ELF-1 (cell line): Measurements from ENCODE around the gene COMT.
A peak's percentile ranks its signal among the peaks of the same experiment; 100 is the strongest.

Experiments used
- DNase-seq: peaks from one replicate; pipeline ENCODE4 v3.0.0-alpha.2; 2016; ENCODE audit warnings: low read depth, low spot score

COMT gene

DNA sequence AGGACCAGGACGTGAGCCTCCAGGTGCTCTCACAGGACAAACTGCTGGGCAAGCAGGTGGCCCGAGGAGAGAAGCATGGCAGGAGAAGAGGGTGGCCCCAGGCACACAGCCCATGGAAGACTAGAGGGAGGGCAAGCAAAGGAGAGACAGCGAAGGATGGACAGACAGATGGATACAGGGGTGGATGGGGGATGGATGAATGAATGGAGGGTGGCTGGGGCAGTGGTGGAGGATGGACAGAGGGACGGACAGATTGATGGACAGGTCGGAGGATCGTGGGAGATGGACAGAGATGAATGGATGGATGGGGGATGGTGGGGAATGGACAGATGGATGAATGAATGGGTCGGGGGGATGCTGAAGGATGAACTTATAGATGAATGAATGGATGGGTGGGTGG, 52.4 kb downstream of the COMT start:
- DNase-seq = no peak

DNA sequence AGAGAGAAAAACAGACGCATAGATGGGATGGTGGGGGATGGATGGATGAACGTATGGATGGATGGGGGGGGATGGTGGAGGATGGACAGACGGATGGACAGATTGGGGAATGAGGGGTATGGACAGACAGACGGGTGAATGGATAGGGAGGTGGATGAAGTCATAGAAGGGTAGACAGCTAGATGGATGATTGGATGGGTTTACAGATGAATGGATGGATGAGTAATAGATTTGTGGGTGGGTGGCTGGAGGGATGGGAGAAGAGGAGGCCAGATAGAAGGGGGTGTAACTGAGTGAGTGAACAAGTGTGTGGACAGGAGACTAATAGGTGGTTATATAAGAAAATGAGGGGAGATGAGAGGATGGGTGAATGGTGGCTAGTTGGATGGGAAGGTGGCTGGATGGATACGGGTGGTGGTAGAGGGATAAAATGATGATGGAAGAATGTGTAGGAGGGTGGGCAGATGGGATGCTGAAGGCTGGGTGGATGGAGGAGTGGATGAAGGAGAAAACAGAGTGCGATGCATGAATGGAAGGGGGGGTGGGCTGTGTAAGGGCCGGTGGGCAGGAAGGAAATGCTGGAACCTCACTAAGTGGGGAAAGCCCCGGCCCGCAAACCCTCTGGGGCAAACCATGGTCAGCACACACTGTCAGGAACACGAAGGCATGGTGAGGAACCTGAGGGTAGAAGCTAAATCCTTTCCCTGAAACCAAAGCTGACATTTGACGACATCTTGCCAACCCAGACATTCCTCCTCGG, 53.5 kb downstream of the COMT start:
- no peak for DNase-seq

DNA sequence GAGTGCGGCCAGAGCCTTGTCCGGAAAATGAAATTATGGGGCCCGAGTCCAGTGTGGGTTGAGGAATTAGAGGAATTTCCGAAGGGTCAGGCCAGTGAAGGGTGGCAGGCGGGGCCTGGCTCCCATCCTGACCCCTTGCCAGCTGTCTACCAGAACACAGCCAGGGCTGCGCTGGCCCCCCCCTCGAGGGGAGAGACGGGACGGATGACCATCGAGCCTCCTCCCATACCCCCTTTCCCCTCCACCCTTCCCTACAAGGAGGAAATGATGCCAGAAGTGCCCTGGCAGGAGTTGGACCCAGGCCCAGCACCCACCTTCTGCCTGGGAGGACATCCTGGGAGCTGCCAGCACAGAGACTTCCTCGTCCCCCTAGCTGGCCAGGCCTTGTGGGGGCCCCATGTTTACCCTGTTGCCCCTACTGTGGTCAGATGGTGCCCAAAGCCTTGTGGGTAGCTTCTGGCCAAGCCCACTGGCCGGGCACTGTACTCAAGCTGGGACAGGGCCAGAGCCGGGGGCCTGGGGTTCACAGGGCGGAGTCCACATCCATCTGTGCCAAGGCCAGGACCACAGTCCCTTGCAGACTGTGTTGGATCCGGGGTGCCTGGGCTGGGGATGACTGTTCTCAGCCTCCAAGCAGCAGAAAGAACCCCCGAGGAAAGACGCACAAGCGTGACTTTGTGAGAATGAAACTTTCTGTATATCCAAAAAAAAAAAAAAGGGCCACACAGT, 54.2 kb downstream of the COMT start:
- DNase-seq = no peak

DNA sequence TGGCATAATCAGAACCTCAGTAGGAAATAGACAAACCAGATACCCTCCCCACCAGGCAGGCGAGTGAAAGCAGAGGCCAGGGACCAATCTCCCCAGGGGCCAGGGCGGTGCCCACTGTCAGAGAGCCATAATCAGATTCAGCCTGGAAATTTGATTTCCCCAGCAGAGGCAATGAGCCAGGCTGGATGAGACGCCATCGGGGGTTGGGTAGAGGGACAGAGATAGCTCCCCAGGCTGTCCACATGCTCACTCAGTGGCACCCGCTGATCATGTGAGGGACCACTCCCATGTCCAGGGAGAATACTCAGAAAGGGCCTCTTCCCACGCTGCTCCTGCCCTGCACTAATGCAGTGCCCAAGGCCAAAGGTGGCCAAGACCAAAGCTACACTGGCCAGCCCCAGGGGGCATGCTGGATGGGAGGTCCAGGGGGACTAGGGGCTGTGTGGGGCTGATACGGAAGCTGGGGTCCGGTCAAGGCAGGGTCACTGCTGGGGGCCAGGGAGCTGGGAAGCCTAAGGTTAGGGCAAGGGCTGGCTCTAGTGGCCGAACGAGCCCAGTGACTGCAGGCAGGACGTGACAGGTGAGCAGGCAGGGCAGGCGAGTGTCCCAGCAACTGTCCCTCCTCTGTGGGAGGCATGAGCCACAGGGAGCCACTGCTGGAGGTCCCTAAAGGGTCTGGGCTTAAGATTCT, 55.3 kb downstream of the COMT start:
- DNase-seq = no peak

DNA sequence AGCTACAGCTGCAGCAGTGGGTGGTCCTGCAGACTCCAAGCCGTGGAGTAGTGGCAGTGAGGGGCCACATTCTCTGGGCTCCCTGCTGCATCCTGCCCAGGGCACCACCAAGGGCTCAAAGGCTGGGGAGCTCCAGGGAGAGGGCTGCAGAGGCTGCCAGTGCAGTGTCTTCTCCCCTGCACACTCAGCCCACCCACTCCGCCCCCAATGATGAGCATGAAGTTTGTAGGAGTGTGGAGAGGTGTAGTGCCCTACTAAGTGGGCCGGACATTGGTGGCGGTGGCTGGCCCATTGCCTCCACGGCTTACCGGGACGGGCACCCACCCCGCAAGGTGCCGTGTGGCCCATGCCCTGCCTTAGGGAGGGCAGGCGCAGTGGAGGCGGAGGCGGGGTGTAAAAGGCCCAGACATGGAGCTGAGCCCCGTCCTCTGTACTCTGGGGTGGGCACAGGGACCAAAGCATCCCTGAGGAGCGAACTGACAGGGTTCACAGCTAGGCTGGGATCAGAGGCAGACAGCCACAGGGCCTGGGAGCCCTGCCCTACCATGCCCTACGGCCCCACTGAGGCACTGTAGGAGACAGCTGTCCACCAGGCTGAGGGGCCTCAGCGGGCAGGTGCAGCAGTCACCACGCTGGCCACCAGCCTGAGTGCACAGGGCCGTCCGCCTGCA, 56.1 kb downstream of the COMT start:
- no peak for DNase-seq

DNA sequence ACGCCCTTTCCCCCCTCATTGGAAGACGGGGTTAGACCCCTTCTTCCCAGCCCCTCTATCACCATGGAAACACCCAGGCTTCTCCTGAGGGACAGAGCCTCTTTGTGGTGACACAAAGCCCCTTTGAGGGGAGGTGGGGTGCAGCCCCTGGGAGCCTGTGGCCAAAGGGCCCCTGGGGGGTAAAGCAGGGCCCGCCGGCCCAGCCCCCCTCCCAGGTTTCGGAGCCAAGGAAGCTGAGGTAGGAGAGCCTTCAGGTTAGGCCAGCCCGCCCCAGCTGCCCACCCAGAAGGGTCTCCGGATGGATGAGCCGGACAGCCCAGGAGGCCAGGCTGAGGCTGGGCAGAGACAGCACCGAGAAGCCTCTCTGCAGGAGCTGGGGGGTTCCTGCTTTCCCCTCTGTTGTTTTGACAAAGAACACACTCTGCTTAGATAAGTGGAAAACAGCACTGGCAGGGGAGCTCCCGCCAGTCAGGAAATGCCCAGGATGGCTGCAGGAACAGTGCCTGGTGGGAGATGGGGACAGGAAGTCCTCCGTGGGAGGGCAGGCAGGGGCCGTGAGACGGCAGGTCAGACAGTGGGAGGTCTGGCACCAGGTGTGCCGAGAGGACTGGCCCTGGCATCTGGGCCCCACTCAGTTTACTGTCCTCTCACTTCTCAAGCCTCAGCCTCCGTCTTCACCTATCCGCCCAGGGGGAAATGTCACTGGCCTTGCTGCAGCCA, 56.8 kb downstream of the COMT start:
- DNase-seq = no peak

DNA sequence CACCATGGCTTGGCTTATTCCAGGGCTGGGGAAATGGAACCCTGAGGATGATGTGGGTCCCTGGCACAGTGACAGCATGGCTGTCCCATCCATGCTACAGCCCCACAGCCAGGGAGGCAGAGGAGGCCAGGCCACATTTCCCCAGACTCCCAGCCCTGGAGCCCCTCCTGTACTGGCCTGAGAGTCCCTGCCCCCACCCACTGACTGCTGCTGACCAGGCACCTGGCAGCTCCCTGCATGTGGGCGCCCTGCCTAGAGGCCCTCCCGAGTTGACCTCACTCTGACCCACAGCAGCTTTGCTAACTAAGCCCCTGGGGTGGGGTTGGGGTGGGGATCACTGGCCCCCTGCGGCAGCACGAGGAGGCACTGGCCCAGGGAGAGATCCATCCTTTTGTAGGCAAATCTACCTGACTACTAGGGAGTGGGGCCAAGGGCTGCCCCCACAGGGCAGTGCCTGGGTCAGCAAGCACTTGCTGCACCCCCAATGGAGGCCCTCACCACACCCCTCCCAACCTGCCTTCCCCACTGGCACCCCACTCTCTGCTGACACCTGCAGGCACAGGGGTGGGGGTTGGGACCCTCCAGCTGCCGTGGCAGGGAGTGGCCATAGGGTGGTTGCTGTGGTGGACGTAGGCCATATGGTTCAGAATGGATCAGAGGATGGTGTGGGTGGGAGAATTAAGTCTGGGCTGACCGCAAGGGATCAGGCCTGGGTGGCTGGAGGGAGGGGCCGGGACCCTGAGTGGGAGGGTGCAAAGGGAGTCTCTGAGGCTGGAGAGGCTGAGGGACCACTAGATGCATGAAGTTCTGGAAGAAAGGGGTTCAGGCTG, 57.6 kb downstream of the COMT start:
- DNase-seq = no peak

DNA sequence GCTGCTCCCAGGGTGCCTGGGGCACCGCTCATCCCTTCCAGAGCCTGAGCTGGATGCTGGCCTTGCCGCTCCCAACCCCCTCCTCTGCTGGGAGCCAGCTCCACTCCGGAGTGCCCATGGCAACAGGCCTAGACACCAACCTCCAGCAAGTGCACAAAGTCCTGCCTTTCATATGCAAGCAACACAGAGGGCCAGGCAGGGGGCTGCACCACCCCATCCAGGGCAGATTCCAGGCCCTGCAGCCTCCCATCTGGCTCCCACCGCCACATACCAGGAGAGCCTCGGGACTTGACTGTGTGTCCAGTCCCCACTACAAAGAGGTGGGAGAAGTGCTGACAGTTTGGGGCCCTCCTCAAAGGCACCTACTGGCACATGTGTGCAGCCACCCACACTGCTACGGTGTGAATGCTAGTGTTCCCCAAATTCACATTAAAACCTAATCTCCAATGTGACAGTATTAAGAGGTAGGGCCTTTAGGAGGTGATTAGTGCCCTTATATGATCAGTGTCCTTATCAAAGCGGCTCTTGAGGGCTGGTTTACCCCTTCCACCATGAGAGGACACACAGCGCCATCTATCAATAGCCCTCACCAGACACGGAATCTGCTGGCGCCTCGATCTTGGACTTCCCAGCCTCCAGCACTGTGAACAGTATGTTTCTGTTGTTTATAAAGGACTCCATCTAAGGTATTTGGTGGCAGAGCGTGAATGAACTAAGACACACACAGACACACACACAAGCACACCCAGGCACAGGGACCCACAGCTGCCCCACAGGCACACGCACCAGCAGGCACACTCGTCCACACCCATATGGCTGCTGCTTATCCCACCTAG, 58.9 kb downstream of the COMT start:
- peak; percentile 80 for DNase-seq

DNA sequence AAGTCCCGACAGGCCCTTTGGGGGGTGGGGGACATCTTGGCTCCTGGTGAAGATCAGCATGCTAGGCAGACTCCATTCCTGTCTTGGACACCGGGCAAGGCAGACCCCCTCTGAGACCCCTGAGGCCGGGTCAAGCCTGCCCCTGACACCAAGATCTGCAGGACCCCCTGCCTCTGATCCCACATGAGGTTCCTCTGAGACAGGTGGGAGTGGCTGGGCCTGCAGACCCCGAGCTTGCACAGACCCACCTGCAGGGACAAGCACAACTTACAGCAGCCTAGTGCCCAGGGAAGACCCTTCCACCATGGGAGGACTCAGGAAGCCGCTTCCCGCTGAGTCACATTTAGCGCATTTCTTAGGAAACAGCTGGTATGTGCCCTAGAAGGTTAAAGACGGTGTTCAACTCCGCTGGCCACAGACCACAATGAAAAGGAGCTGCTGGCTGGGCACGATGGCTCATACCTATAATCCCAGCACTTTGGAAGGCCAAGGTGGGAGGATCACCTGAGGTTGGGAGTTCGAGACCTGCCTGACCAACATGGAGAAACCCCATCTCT, 59.6 kb downstream of the COMT start:
- no peak for DNase-seq

DNA sequence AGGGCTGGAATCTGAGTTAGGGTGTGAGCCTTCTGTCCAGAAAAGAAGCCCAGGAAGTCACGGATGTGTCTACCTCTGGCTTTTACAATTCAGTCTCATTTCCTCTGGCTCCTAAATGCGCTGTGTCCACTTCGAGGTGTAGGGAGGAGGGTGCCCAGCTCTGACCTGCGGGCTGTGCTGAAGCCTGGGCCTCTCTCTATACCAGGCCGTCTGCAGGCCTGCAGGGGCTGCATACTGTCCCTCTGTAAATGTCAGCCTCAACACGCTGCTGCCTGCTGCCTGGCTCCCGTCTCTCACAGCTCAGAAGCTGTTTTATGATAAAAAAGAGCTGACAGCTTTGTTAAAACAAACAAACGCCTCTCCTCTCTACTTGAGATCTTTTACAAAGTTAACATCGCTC, 60.6 kb downstream of the COMT start:
- DNase-seq = no peak

DNA sequence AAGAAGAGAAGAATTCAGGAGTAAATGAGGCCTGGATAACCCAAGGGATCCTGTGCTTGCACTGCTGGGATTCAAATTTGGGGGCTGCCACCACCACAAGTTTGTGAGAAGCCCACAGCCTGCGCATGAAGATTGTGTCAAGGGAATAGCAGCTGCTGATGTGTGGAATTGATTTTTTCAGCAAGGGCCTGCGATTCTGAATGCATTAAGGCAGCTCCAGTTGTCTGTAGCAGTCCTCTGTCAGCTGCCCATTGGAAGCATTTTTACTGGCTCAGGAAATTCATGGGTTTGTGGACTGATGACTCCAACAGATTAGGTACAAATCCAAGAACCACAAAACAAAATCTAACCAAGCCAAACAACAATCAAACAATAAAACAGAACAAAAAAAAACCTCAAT, 61.1 kb downstream of the COMT start:
- DNase-seq = no peak

DNA sequence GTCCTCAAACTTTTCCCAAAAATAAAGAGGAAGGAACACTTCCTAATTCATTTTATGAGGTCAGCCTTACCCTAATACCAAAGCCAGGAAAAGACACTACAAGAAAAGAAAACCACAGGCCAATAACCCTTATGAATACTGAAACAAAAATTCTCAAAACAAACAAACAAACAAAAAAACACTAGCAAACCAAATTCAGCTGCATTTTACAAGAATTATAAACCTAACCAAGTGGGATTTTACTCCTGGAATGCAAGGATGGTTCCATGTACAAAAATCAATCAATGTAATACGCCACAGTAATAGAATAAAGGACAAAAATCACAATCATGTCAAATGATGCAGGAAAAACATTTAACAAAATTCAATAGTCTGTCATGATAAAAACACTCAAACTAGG, 61.7 kb downstream of the COMT start:
- DNase-seq = no peak

DNA sequence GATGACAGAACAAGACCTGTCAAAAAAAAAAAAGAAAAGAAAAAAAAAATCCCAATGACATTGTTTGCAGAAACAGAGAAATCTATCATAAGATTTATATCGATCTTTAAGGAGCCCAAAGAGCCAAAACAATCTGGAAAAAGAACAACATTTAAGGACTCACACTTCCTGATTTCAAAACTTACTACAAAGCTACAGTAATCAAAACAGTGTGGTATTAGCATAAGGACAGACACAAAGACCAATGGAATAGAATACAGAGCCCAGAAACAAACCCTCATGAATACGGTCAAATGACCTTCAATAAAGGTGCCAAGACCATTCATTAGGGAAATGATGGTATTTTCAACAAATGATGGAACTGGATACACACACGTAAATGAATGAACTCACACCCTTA, 62.9 kb downstream of the COMT start:
- no peak for DNase-seq

DNA sequence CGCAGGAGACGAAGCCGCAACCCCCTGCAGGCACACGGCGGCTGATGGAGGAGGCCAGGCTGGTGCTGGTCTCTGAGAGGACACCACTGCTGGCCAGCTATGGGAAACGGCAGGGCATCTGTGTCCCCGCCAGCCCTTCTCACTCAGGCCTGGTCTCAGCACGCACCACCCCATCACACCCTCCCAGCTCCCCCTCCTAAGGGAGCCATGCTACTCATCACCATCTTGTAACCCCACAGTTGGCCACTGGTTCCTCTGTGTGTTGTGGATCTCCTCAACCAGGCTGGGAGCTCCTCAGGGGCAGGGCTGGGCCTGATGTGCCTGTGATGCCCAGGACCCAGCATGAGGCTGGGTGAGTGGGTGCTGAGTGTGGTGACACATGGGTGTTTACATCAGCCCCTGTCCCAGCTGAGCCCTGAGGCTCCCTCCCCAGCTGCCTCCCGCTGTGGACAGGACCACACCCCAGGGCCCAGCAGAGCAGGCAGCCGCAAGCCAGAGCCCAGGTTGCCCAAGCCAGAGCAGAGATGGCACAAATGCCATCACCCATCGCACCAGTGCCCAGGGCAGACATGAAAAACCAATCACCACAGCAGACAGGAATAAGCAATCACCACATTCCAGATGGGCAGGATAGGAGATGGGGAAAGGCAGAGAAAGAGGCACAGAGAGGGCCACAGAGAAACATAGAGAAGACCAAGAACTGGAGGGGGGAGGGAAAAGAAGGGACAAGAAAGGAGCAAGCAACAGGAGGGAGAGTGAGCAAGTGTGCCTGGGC, 66.8 kb downstream of the COMT start:
- no peak for DNase-seq

DNA sequence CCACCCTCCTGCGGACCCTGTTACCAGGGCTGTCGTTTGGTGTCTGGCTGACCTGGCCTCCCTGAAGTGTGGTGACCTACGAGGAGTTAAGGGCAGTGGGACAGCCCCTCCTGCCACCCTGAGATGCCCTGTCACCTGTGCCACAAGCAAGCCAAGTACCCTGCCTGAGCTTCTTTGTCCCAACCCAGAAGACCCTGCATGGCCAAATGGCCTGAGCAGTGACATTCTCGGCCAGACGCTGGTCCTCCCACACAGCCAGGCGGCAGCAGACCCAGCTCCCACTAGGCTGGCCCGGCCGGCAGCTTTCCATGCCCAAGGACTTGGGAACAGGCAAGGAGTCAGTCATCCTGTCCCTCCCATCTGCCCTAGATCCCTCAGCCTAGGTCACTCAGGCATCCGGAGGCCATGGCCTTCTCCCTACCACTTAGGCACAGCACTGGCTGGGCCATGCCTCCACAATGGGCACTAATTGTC, 67.5 kb downstream of the COMT start:
- DNase-seq = no peak

DNA sequence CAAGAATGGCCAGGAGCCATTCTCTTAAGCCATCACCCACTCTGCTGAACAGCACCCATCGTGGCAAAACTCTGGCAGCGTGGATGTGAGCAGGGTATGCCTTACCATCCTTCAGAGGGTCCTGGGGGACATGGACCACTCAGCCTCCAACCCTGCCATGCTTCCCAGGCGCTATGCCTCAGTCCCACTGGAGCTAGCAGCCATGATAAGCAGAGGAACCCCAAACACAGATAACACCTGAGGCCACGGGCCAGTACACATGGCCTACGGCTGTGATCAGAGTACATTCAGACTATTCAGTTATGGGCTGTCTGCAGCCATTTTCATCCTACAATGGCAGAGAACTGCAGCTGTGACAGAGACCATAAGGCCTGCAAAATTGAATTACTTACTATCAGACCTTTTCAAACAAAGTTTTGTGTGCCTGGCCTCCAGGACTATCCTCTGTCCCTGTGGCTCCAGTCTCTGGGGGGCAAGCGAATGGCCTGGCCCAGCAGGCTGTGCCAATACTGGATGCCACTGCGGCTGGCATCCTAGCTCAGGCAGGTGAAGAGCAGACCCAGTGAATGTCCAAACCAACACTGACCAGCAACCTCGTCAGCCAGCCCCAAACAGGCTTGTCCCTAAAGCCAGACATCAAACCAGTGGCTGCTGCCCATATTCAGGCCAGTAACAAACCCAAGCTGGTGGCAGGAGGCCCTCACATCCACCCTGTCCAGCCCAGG, 68.2 kb downstream of the COMT start:
- DNase-seq = no peak

DNA sequence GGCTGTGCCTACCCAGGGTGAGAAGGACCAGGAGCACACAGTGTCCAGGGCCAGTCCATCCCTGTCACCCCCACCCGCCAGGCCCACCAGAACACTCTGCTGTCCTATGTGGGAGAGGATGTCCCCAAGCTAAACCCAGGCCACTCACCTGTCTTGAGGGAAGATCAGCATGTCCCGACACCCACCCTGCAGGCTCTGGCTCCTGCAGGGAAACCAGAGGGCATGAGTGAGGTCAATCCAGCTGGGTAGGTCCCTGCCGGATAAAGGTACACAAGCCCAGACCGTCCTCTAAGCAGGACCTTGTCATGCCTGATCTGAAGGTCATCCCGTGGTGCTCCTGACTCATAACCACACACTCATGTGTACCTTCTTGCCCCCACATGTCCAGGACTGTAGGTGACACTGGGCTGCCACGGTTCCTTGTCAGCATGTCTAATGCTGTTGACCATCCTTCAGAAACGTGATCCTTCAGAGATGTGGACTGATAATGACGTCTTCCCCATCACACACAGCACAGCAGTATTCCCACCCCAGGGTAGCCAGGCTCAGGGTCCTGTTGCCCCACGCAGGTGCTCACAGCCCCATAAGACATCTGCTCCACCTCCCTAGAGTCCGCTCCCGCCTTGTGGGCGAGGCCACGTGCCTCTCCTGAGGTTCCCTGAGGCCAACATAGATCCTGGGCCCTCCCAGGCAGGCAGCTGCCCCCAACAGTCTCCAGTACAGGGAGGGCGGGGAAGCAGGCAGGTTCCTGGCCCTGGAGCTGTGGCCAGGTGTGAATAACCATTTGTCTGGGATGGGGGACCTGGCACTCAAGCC, 68.9 kb downstream of the COMT start:
- no peak for DNase-seq
